ENCODE data around the gene CELSR1.

DNA sequence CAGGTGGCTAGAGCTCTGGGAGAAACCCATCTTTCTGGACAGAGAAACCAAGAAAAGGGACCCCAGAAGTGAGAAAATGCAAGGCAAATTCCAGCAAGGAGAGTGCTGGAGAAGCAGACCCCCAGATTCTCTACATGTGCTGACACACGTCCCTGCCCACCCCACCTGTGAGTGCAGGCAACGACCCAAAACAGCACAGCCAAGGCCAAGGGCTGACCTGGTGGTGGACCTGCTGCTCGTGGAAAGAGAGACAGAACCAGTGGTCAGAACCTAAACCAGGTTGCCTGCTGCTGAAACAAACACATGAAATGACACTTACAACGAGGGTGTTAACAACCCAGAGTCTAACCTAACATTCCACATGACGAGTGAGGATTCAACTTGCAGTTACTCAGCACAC, 177.3 kb downstream of the CELSR1 start:
- TF ChIP-seq, protein P1, sequence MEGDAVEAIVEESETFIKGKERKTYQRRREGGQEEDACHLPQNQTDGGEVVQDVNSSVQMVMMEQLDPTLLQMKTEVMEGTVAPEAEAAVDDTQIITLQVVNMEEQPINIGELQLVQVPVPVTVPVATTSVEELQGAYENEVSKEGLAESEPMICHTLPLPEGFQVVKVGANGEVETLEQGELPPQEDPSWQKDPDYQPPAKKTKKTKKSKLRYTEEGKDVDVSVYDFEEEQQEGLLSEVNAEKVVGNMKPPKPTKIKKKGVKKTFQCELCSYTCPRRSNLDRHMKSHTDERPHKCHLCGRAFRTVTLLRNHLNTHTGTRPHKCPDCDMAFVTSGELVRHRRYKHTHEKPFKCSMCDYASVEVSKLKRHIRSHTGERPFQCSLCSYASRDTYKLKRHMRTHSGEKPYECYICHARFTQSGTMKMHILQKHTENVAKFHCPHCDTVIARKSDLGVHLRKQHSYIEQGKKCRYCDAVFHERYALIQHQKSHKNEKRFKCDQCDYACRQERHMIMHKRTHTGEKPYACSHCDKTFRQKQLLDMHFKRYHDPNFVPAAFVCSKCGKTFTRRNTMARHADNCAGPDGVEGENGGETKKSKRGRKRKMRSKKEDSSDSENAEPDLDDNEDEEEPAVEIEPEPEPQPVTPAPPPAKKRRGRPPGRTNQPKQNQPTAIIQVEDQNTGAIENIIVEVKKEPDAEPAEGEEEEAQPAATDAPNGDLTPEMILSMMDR (conservative IDR thresholded peaks at IDR 0.05; ENCODE audit: low read depth, low read length): no peak
- TF ChIP-seq EZH2phosphoT487 (IDR thresholded peaks at IDR 0.05; ENCODE audit: borderline replicate concordance, low read length): no peak
- TF ChIP-seq EZH2 (IDR thresholded peaks at IDR 0.05; ENCODE audit: low read length, unreplicated experiment): no peak

Data from PC-3 (cell line).